CD14-positive monocyte (primary cell): ENCODE measurements around the gene PAPPA2. TPM values are rescaled to one million over a fixed set of nuclear protein-coding genes. Genes with fewer than 3 reads are reported as not detected.

Experiments
- DNase-seq, 3 donors: peaks; one replicate each; pipeline ENCODE4 v3.0.0-alpha.2; 2011 to 2022
- H2AFZ ChIP-seq: 2 replicates; pipeline ENCODE4 v1.6.0; 2012; ENCODE audit warnings: mild to moderate bottlenecking, low read depth, low read length, inconsistent platforms; ENCODE audit not compliant: insufficient read depth, poor library complexity, severe bottlenecking
- H3K27ac ChIP-seq, 2 donors: 1 replicate in 1 of 2; 2 replicates in 1 of 2; pipeline ENCODE4 v1.5.1; 2012 to 2013; ENCODE audit warnings: low read length in 2 of 2, control low read depth in 1 of 2, inconsistent platforms in 1 of 2, low read depth in 1 of 2, mild to moderate bottlenecking in 1 of 2
- H3K27me3 ChIP-seq, 2 donors: one replicate each; pipeline versions ENCODE4 v1.6.0 to v1.6.1; 2011 to 2013; ENCODE audit warnings: low read length in 2 of 2; ENCODE audit not compliant: control insufficient read depth in 2 of 2, insufficient read depth in 2 of 2
- H3K36me3 ChIP-seq, 2 donors: replicated peaks in 1 of 2; 1 replicate in 1 of 2; 2 replicates in 1 of 2; pipeline versions ENCODE4 v1.5.1 to v1.6.1; 2012 to 2013; ENCODE audit warnings: low read length in 2 of 2, control low read depth in 1 of 2, inconsistent platforms in 1 of 2, mild to moderate bottlenecking in 1 of 2; ENCODE audit not compliant: insufficient read depth in 2 of 2, control insufficient read depth in 1 of 2
- H3K4me1 ChIP-seq, 2 donors: 1 replicate in 1 of 2; 2 replicates in 1 of 2; pipeline versions ENCODE4 v1.5.1 to v1.6.1; 2012 to 2013; ENCODE audit warnings: low read length in 2 of 2, control low read depth in 1 of 2, inconsistent platforms in 1 of 2, mild to moderate bottlenecking in 1 of 2, moderate library complexity in 1 of 2; ENCODE audit not compliant: insufficient read depth in 2 of 2, control insufficient read depth in 1 of 2
- H3K4me2 ChIP-seq: replicated peaks from 2 replicates; pipeline ENCODE3; 2012; ENCODE audit warnings: low read length, moderate library complexity, mild to moderate bottlenecking; ENCODE audit not compliant: poor library complexity, severe bottlenecking; ENCODE audit errors: extremely low read depth
- H3K4me3 ChIP-seq, 3 experiments: fragments of 200-600 bp in 1 of 3; sonication (generic) in 1 of 3; replicated peaks in 1 of 3; 1 replicate in 2 of 3; 2 replicates in 1 of 3; pipeline ENCODE4 v1.5.1; 2011 to 2013; ENCODE audit warnings: low read length in 3 of 3, mild to moderate bottlenecking in 3 of 3, control low read depth in 2 of 3, low read depth in 2 of 3, inconsistent platforms in 1 of 3, moderate library complexity in 1 of 3
- H3K79me2 ChIP-seq: 2 replicates; pipeline ENCODE4 v1.6.0; 2012; ENCODE audit warnings: mild to moderate bottlenecking, control low read depth, inconsistent platforms, low read length, moderate library complexity; ENCODE audit not compliant: insufficient read depth
- H3K9ac ChIP-seq: 2 replicates; pipeline ENCODE4 v1.6.0; 2017; ENCODE audit warnings: low read length, mild to moderate bottlenecking; ENCODE audit not compliant: insufficient read depth, poor library complexity, severe bottlenecking
- H3K9me3 ChIP-seq, 2 donors: replicated peaks in 1 of 2; 1 replicate in 1 of 2; 2 replicates in 1 of 2; pipeline versions ENCODE4 v1.5.1 to v1.6.1; 2012 to 2013; ENCODE audit warnings: low read length in 2 of 2, control low read depth in 1 of 2; ENCODE audit not compliant: control insufficient read depth in 1 of 2, insufficient read depth in 1 of 2
- H4K20me1 ChIP-seq: 2 replicates; pipeline ENCODE4 v1.6.0; 2012; ENCODE audit warnings: mild to moderate bottlenecking, low read length, control low read depth, moderate library complexity; ENCODE audit not compliant: insufficient read depth
- H3K27ac Mint-ChIP-seq, 7 donors: one replicate each; pipeline ENCODE4 v1.8.0; 2020; ENCODE audit warnings: mild to moderate bottlenecking in 7 of 7, mixed read lengths in 7 of 7, moderate library complexity in 6 of 7, inconsistent platforms in 2 of 7
- H3K27me3 Mint-ChIP-seq, 3 donors: one replicate each; pipeline ENCODE4 v1.8.0; 2021 to 2022; ENCODE audit warnings: low read depth in 3 of 3, mild to moderate bottlenecking in 3 of 3, mixed read lengths in 3 of 3, moderate library complexity in 3 of 3, inconsistent platforms in 1 of 3
- H3K36me3 Mint-ChIP-seq, 2 donors: one replicate each; pipeline ENCODE4 v1.8.0; 2020; ENCODE audit warnings: mixed read lengths in 2 of 2, inconsistent platforms in 1 of 2, mild to moderate bottlenecking in 1 of 2
- H3K4me1 Mint-ChIP-seq: one replicate; pipeline ENCODE4 v1.8.0; 2020; ENCODE audit warnings: mild to moderate bottlenecking, mixed read lengths
- H3K4me3 Mint-ChIP-seq, 2 donors: one replicate each; pipeline ENCODE4 v1.8.0; 2020; ENCODE audit warnings: mild to moderate bottlenecking in 2 of 2, mixed read lengths in 2 of 2, moderate library complexity in 1 of 2
- H3K9me3 Mint-ChIP-seq, 7 donors: one replicate each; pipeline ENCODE4 v1.8.0; 2020 to 2022; ENCODE audit warnings: mixed read lengths in 7 of 7, mild to moderate bottlenecking in 6 of 7, moderate library complexity in 6 of 7, inconsistent platforms in 2 of 7
- WGBS: methylation state at CpG from one replicate; pipeline ENCODE4 v1.1.5; 2013; ENCODE audit warnings: missing lambda C conversion rate; ENCODE audit not compliant: insufficient coverage; 5-methylcytosine and 5-hydroxymethylcytosine counted together
- intact Hi-C, 2 donors: fragments of 100-400 bp; cut with micrococcal nuclease; formaldehyde crosslinking; loops; one replicate each; pipeline versions ENCODE4 v1.15.0 to v1.15.1; 2023
- polyA plus RNA-seq, 3 donors: library from polyadenylated mRNA; depleted of rRNA in 1 of 3; unstranded in 2 of 3; stranded (reverse) in 1 of 3; fragments of 300-500 nt in 2 of 3; fragments of >200 nt in 1 of 3; fragmentation: Illumina TruSeq in 2 of 3; gene quantifications; 1 replicate in 2 of 3; 2 replicates in 1 of 3; pipeline ENCODE4 v1.2.3, GENCODE V29; 2012 to 2021
- TF ChIP-seq, protein P1 (sequence below): fragments of 200-600 bp; IDR thresholded peaks from one replicate; pipeline ENCODE4 v1.8.0; 2022; ENCODE audit warnings: antibody characterized with exemption, mild to moderate bottlenecking

PAPPA2 gene
- polyA plus RNA-seq, 3 donors: not detected

GRCh38 chr1:176545034-176545639 is 82.2 kb downstream of the PAPPA2 start:
- Histone ChIP-seq H3K4me2 (no peak overlapping the region), H2AFZ (no peak overlapping the region), H3K79me2 (no peaks in the 10 kb centered on the region), H3K9me3 (no peaks in the 10 kb centered on the region), H3K36me3 (no peaks in the 10 kb centered on the region), H3K4me3 (no peak overlapping the region), H3K27ac (no peak overlapping the region), H3K27me3 (no peaks in the 10 kb centered on the region), H4K20me1 (no peaks in the 10 kb centered on the region), H3K9ac (no peak overlapping the region), H3K4me1 (no peaks in the 10 kb centered on the region)
- Mint-ChIP-seq H3K4me3 (no peak overlapping the region), H3K4me1 (no peaks in the 10 kb centered on the region), H3K9me3 (peaks cover 0 to 4% (median 2%) of the 10 kb centered on the region in 7 donors), H3K27me3 (peaks cover 0 to 1% (median 0%) of the 10 kb centered on the region in 3 donors), H3K27ac (no peak overlapping the region), H3K36me3 (no peaks in the 10 kb centered on the region)
- intact Hi-C loops: no loop called here
- DNase-seq: no peak
- no CpG with 5 or more reads among the region's 4 CpGs for WGBS
- TF ChIP-seq, protein P1, sequence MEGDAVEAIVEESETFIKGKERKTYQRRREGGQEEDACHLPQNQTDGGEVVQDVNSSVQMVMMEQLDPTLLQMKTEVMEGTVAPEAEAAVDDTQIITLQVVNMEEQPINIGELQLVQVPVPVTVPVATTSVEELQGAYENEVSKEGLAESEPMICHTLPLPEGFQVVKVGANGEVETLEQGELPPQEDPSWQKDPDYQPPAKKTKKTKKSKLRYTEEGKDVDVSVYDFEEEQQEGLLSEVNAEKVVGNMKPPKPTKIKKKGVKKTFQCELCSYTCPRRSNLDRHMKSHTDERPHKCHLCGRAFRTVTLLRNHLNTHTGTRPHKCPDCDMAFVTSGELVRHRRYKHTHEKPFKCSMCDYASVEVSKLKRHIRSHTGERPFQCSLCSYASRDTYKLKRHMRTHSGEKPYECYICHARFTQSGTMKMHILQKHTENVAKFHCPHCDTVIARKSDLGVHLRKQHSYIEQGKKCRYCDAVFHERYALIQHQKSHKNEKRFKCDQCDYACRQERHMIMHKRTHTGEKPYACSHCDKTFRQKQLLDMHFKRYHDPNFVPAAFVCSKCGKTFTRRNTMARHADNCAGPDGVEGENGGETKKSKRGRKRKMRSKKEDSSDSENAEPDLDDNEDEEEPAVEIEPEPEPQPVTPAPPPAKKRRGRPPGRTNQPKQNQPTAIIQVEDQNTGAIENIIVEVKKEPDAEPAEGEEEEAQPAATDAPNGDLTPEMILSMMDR: no peak

GRCh38 chr1:176546825-176547224 is 83.8 kb downstream of the PAPPA2 start:
- Mint-ChIP-seq H3K9me3 (peaks cover 0 to 5% (median 2%) of the 10 kb centered on the region in 7 donors), H3K4me1 (no peaks in the 10 kb centered on the region), H3K27me3 (peaks cover 0 to 1% (median 0%) of the 10 kb centered on the region in 3 donors), H3K27ac (no peak overlapping the region), H3K4me3 (no peak overlapping the region), H3K36me3 (no peaks in the 10 kb centered on the region)
- H3K27ac ChIP-seq: no peak overlapping the region
- H3K27me3 ChIP-seq: no peaks in the 10 kb centered on the region
- no peaks in the 10 kb centered on the region for H3K9me3 ChIP-seq
- H4K20me1 ChIP-seq: no peaks in the 10 kb centered on the region
- no peak for DNase-seq
- no peaks in the 10 kb centered on the region for H3K36me3 ChIP-seq
- TF ChIP-seq, protein P1: no peak
- H3K4me3 ChIP-seq: no peak overlapping the region
- no peaks in the 10 kb centered on the region for H3K4me1 ChIP-seq
- no CpG with 5 or more reads among the region's 1 CpG for WGBS
- no peaks in the 10 kb centered on the region for H3K79me2 ChIP-seq
- H3K9ac ChIP-seq: no peak overlapping the region
- H2AFZ ChIP-seq: no peak overlapping the region
- H3K4me2 ChIP-seq: no peak overlapping the region
- intact Hi-C loops: no loop called here
